HG02610 (cell line): Measurements from ENCODE around the gene CARD10.

Experiments used
- ATAC-seq: cut with Tn5 transposase; IDR thresholded peaks from one replicate; pipeline ENCODE4 v1.9.1; 2021; ENCODE audit warnings: mild to moderate bottlenecking, moderate library complexity; ENCODE audit not compliant: unreplicated experiment

CARD10 gene

DNA sequence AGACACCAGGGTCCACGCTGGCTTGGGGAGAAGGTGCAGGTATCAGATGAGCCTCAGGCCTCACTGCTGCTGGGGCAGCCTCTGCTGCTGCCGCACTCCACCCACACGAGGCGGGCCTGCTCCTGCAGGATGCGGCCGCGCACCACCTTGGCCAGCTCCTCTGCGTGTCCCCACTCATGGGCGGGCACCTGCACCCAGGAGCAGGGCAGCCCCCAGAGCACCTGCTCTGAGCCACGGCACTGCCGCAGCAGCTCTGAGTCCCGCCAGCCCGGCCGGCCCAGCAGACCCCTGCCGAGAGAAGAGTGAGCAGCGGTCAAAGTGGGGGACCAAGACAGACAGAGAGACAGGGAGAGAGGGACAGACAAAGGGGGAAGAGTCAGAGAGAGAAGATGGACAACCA is 28.1 kb downstream of the CARD10 start:
- ATAC-seq: no peak

DNA sequence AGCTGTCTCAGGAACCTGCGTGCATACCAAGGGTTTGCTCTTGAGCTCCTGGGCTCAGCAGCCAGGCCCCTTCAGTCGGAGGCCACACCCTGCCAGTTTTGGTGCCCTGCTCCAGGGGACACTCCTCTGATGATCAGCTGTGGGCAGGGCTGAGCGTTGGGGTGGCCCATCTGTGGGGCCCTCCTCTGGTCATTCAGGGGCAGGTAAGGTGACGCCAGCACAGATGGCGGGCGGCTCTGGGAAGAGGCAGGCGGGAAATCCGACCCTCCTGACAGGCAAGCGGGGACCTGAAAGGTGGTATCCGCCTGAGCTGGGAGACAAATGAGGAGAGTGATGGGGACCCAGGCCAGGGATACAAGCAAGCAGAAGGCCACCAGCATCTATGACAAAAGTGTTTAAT is 29.2 kb downstream of the CARD10 start:
- no peak for ATAC-seq

DNA sequence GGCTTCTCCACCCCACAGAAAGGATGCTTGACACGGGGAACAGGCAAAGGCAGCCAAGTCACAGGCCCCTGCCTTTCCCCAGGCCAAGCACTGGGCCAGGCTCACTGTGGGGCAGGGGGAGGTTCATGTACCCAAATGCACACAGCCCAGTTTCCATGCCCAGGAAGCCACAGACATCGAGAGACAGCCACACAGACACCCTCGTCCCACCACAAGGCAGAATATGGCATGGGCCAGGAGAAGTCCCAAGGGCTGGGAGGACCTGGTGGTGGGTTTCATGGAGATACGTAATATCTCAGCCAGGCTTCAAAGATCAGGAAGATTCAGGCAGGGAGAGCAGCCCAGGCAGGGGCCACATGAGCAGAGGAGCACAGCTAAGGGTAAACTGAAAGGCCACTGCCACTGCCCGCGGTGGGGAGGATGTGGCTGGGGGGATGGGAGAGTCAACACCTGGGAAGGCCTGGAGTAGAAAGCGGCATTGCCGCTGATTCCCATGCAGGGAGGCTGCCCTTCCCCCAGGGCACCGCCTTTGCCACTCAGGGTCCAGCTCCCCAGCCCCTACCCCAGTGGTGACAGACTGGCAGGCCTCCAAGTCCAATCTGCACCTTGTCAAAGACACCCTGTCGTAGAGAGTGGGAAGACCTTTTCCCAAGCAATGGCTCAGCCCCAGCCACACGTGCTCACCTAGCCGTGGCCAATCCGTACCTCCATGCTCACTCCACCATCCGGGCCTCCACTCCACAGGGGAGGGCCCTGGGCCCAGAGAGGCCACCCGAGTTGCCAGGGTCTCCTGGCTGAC is 30.7 kb downstream of the CARD10 start:
- no peak for ATAC-seq

GRCh38 chr22:37487571-37487970 is 31.6 kb downstream of the CARD10 start:
- no peak for ATAC-seq

DNA sequence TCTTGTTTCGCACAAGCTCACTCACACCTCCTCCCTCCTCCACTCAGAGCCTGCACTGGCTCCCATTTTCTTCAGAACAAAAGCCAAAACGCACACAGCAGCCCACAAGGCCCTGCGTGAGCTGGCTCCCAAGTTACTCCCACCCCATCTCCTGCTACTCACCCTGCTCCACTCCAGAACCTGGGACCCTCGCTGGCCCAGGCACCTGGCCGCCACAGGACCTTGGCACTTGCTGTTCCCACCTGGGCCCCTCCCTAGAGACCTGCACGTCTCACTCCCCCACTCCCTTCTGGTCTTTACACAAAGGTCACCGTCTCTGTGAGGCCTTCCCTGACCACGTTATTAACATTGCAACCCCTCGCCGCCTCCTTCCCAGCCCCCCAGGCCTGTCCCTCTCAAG is 32.1 kb downstream of the CARD10 start:
- no peak for ATAC-seq

DNA sequence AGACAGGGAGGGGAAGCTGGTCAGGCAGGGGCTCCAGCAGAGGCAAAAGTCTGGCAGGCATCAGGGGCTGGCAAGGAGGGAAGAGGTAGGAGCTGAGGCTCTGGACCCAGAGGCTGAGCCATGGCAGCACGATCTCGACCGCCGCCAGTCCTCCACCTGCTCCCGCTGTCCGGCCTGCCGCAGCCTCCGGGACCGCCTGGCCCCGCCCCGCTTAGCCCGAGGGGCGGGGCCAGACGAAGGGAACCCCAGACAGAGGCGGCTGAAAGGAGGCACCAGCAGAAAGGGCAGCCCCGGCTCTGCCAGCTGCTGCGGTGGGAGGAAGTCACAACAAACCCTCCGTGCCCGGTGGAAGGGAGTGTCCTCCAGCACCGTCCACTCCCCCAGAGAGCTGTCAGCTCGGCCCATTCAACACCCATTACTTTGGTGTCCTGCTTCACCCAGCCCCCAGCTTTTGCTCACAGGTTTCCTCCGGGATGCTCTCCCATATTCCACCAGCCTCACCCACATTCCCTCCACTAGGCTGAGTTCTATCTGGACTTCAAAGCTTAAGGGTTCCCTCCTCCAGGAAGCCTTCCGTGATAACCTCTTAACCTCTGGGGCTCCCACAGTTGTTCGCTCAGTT is 32.9 kb downstream of the CARD10 start, which contains the start of gene MFNG:
TSS of gene MFNG (minus strand) at position 161 of the 622 bp plus-strand sequence. CDS start 207 bp downstream, outside the sequence.
- peak; percentile 42 for ATAC-seq

- ATAC-seq: no peak
Measured at GRCh38 chr22:37485395-37486223, 33.6 kb downstream of the CARD10 start.

GRCh38 chr22:37484480-37485394 is 34.5 kb downstream of the CARD10 start:
- ATAC-seq: peak; percentile 38

DNA sequence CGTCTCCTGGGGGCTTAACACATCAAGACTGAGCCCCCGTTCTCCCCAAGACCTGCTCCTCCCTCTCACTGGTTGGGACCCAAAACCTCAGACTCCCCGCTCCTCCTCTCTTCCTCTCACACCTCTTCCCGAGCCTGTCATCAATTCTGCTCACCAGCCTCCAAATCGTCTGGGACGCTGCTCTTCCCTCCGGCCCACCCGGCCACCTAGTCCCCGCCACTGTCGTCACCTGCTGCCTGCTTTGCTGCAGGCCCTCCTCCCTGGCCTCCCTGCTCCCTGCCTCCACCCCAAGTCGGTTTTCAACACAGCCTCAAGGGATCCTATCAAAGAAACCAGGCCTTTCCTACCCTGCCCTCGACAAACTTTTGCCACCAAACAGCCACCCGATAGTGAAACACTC is 36.2 kb downstream of the CARD10 start:
- ATAC-seq: no peak

- ATAC-seq: no peak
Measured at GRCh38 chr22:37482244-37482643, 37.0 kb downstream of the CARD10 start.

DNA sequence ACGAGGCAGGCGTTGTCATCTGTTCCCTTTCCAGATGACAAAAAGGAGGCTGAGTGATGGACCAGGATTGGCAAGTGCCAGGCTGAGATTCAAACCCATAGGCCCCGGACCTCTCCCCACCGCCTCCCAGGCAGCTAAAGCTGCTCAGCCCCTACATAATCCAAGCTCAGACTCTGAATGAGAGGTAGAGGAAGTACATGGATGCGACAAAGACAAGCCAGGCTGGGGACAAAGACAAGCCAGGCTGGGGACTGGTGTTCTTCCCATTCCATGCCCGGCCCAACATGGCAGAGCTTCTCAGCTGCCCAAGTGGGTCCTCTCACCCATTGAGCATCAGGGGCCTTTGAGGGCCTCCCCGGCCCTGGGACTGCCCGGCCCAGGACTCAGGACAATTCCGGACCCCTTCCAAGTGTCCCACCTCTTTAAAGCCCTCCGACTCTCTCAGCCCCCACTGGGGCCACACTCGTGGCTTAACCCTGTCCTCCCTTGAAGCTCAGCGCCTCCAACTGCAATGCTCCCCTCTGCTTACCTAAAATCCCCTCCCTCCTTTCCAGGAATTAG is 37.8 kb downstream of the CARD10 start:
- no peak for ATAC-seq

- no peak for ATAC-seq
Measured at GRCh38 chr22:37480387-37481346, 38.5 kb downstream of the CARD10 start.

DNA sequence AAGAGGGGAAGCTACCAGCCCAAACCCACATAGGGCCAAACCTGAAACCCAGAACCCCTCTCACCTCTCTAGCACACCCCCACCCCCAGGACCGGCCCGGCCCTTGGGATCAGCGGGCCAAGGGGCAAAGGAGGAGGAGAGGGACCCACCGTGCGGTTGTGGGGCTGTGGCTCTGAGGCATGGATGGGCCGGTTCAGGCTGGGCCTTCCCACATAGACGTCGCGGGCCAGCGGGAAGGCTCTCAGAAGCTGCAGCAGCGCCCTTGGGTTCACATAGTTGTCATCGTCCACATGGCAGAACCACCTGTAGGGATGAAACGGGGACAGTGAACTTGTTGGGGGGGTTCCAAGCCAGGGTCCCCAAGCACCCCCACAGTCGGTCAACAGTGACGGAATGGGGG is 40.0 kb downstream of the CARD10 start:
- ATAC-seq: no peak

- no peak for ATAC-seq
Measured at GRCh38 chr22:37476389-37477329, 42.6 kb downstream of the CARD10 start.

- no peak for ATAC-seq
Measured at GRCh38 chr22:37474447-37475090, 44.6 kb downstream of the CARD10 start.

DNA sequence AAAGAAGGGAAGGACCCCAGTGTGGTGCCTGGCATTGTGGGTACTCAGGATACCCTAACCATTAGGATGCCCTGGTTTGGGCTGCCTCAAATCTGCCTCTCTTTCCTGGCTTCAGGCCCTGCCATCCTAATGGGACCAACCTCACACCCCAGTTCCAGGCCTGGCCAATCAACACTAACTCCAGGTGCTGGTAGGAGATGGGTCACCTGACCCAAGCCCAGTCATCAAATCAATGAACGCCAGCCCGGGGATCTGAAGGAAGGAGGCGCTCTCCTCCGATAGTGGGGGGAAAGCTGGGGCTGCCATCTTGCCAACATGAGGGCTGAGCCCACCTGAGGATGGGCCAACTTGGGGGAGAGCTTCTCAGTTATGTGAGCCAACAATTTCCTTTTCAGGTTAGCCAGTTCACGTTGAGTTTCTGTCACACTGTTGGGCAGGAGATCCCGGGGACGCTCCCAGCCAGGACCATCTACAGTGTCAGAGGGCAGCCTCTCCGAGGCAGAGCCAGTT is 45.7 kb downstream of the CARD10 start:
- no peak for ATAC-seq

- no peak for ATAC-seq
Measured at GRCh38 chr22:37472418-37473006, 46.7 kb downstream of the CARD10 start.
